Esophagus squamous epithelium (tissue), 4 donors: ENCODE measurements around the gene INPP5F.

Source experiments
- CTCF ChIP-seq, 6 experiments: fragments of 450-650 bp in 4 of 6; fragments of 200-600 bp in 2 of 6; sonication (generic) in 2 of 6; IDR thresholded peaks; one replicate each; pipeline ENCODE4 v1.5.1; 2016 to 2019; ENCODE audit warnings: antibody characterized with exemption in 6 of 6, mild to moderate bottlenecking in 4 of 6, moderate library complexity in 4 of 6
- POLR2A ChIP-seq, 4 donors: fragments of 450-650 bp; IDR thresholded peaks; one replicate each; pipeline ENCODE4 v1.6.1; 2017; ENCODE audit warnings: antibody characterized with exemption in 4 of 4, mild to moderate bottlenecking in 4 of 4, moderate library complexity in 3 of 4

- TF ChIP-seq CTCF (IDR thresholded peaks at IDR 0.05): no peak
- no peak for TF ChIP-seq POLR2A (IDR thresholded peaks at IDR 0.05)
Measured at GRCh38 chr10:119834188-119834587, 108.3 kb downstream of the INPP5F start.
